NCI-H345 (cell line): Measurements from ENCODE around the gene NSUN6.
A peak's percentile ranks its signal among the peaks of the same experiment; 100 is the strongest.

ENCODE experiments used
- DNase-seq: peaks from one replicate; lab custom pipeline; 2025; lab: John Stamatoyannopoulos, UW

NSUN6 gene

GRCh38 chr10:18651324-18652007 lies at the start of gene NSUN6:
TSS of gene NSUN6 (minus strand) at chr10:18651587. CDS start at chr10:18651203, 384 bp downstream.
- DNase-seq: peak; percentile 86

- DNase-seq: no peak
Observed at GRCh38 chr10:18699849-18700840, 48.8 kb upstream of the NSUN6 start.

- no peak for DNase-seq
Observed at GRCh38 chr10:18690541-18690940, 39.2 kb upstream of the NSUN6 start.

- DNase-seq: no peak
Observed at GRCh38 chr10:18689498-18689897, 38.1 kb upstream of the NSUN6 start.

GRCh38 chr10:18687706-18688105 lies 36.3 kb upstream of the NSUN6 start:
- no peak for DNase-seq

- DNase-seq: no peak
Observed at GRCh38 chr10:18687195-18687594, 35.8 kb upstream of the NSUN6 start.

GRCh38 chr10:18685555-18685954 lies 34.2 kb upstream of the NSUN6 start:
- no peak for DNase-seq

GRCh38 chr10:18684953-18685352 lies 33.6 kb upstream of the NSUN6 start:
- no peak for DNase-seq

GRCh38 chr10:18684416-18684815 lies 33.0 kb upstream of the NSUN6 start:
- DNase-seq: no peak

GRCh38 chr10:18683427-18683826 lies 32.0 kb upstream of the NSUN6 start:
- no peak for DNase-seq

- no peak for DNase-seq
Observed at GRCh38 chr10:18681971-18682411, 30.6 kb upstream of the NSUN6 start.

- DNase-seq: no peak
Observed at GRCh38 chr10:18681366-18681765, 30.0 kb upstream of the NSUN6 start.

- DNase-seq: no peak
Observed at GRCh38 chr10:18680754-18681153, 29.4 kb upstream of the NSUN6 start.

- DNase-seq: no peak
Observed at GRCh38 chr10:18675086-18675801, 23.9 kb upstream of the NSUN6 start.

GRCh38 chr10:18668026-18668425 lies 16.6 kb upstream of the NSUN6 start:
- DNase-seq: no peak

GRCh38 chr10:18666810-18667209 lies 15.4 kb upstream of the NSUN6 start:
- DNase-seq: no peak

GRCh38 chr10:18665815-18666558 lies 14.6 kb upstream of the NSUN6 start:
- DNase-seq: no peak

- DNase-seq: no peak
Observed at GRCh38 chr10:18664841-18665478, 13.6 kb upstream of the NSUN6 start.

- DNase-seq: no peak
Observed at GRCh38 chr10:18660816-18661431, 9.5 kb upstream of the NSUN6 start.

- peak; percentile 10 for DNase-seq
Observed at GRCh38 chr10:18659819-18660535, 8.6 kb upstream of the NSUN6 start.
